ENCODE results near the gene RMC1.

DNA sequence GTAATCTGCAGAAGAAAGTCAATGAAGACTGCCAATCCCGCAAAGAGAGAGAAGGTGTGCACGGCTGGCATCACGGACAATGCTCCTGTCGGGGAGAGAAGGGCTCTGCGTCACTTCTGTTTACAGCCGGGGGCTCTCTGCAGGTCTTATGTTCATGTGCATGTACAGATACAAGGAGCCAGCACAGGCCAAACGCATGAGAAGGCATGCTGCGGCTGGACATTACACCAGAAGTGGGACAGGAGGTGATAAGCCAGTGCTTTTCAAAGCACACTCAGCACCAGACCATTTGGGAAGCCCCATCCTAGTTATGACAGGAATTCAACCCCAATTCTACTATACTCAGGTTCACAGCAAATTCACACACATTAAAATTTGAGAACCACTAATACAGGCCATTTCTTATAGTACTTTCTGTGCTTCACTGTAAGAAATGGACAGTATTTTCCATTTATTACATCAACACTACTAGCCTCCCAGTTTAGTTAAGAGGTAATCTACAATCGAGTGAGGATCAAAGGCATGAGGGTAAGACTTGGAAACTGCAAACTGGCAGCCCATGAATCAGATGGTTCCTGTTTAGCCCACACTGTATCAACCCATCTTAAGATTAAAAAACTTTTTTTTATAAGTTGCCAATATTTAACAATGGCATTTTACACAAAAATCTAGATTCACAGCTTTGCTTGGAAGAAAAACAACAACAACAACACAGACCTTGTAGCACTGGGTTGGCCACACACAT lies 38.2 kb downstream of the RMC1 start:
- TF ChIP-seq FOXA2 (IDR thresholded peaks at IDR 0.05) (no peak), TAF1 (conservative IDR thresholded peaks at IDR 0.05) (no peak), RAD21 (IDR thresholded peaks at IDR 0.05) (no peak), GABPA (IDR thresholded peaks at IDR 0.05 in 1 of 2, conservative IDR thresholded peaks at IDR 0.05 in 1 of 2) (no peak), SP1 (IDR thresholded peaks at IDR 0.05) (no peak)
- TF ChIP-seq, protein P1, sequence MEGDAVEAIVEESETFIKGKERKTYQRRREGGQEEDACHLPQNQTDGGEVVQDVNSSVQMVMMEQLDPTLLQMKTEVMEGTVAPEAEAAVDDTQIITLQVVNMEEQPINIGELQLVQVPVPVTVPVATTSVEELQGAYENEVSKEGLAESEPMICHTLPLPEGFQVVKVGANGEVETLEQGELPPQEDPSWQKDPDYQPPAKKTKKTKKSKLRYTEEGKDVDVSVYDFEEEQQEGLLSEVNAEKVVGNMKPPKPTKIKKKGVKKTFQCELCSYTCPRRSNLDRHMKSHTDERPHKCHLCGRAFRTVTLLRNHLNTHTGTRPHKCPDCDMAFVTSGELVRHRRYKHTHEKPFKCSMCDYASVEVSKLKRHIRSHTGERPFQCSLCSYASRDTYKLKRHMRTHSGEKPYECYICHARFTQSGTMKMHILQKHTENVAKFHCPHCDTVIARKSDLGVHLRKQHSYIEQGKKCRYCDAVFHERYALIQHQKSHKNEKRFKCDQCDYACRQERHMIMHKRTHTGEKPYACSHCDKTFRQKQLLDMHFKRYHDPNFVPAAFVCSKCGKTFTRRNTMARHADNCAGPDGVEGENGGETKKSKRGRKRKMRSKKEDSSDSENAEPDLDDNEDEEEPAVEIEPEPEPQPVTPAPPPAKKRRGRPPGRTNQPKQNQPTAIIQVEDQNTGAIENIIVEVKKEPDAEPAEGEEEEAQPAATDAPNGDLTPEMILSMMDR (IDR thresholded peaks at IDR 0.05; ENCODE audit: low read depth, low read length, missing input control): no peak
- TF ChIP-seq, protein P2, sequence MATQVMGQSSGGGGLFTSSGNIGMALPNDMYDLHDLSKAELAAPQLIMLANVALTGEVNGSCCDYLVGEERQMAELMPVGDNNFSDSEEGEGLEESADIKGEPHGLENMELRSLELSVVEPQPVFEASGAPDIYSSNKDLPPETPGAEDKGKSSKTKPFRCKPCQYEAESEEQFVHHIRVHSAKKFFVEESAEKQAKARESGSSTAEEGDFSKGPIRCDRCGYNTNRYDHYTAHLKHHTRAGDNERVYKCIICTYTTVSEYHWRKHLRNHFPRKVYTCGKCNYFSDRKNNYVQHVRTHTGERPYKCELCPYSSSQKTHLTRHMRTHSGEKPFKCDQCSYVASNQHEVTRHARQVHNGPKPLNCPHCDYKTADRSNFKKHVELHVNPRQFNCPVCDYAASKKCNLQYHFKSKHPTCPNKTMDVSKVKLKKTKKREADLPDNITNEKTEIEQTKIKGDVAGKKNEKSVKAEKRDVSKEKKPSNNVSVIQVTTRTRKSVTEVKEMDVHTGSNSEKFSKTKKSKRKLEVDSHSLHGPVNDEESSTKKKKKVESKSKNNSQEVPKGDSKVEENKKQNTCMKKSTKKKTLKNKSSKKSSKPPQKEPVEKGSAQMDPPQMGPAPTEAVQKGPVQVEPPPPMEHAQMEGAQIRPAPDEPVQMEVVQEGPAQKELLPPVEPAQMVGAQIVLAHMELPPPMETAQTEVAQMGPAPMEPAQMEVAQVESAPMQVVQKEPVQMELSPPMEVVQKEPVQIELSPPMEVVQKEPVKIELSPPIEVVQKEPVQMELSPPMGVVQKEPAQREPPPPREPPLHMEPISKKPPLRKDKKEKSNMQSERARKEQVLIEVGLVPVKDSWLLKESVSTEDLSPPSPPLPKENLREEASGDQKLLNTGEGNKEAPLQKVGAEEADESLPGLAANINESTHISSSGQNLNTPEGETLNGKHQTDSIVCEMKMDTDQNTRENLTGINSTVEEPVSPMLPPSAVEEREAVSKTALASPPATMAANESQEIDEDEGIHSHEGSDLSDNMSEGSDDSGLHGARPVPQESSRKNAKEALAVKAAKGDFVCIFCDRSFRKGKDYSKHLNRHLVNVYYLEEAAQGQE (IDR thresholded peaks at IDR 0.05): no peak
- TF ChIP-seq, protein P3, sequence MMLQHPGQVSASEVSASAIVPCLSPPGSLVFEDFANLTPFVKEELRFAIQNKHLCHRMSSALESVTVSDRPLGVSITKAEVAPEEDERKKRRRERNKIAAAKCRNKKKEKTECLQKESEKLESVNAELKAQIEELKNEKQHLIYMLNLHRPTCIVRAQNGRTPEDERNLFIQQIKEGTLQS (IDR thresholded peaks at IDR 0.05): no peak
